T-helper 9 cell (primary cell): ENCODE measurements around the gene ZNF212.

Experiments used
- DNase-seq: peaks from one replicate; pipeline ENCODE4 v3.0.0-alpha.2; 2020
- total RNA-seq, 2 donors: gene quantifications; one replicate each; lab custom pipeline; 2026; lab: John Stamatoyannopoulos, UW

ZNF212 gene
- total RNA-seq = 6.5 to 22.9 reads per million in 2 donors

- DNase-seq = peak; percentile 80
Measured at GRCh38 chr7:149239345-149240143, at the start of gene ZNF212. Gene ZNF212, plus strand, starts transcription at chr7:149239651. Its CDS starts 128 bp downstream, at chr7:149239779.

- no peak for DNase-seq
Measured at GRCh38 chr7:149191851-149192250, 47.6 kb upstream of the ZNF212 start.

- DNase-seq = no peak
Measured at GRCh38 chr7:149194799-149195179, 44.7 kb upstream of the ZNF212 start.

GRCh38 chr7:149195180-149196150, 44.0 kb upstream of the ZNF212 start, which contains the start of gene ZNF282:
Gene ZNF282, plus strand, starts transcription at chr7:149195546. Its CDS starts 44 bp downstream, at chr7:149195590.
- peak; percentile 48 for DNase-seq

GRCh38 chr7:149196151-149196704, 43.2 kb upstream of the ZNF212 start:
- DNase-seq = no peak

GRCh38 chr7:149196705-149197171, 42.7 kb upstream of the ZNF212 start:
- no peak for DNase-seq

GRCh38 chr7:149197675-149198074, 41.8 kb upstream of the ZNF212 start:
- no peak for DNase-seq

GRCh38 chr7:149198161-149198816, 41.2 kb upstream of the ZNF212 start:
- no peak for DNase-seq

- DNase-seq = no peak
Measured at GRCh38 chr7:149199234-149199995, 40.0 kb upstream of the ZNF212 start.

- DNase-seq = no peak
Measured at GRCh38 chr7:149202831-149203231, 36.6 kb upstream of the ZNF212 start.

- DNase-seq = no peak
Measured at GRCh38 chr7:149205690-149206381, 33.6 kb upstream of the ZNF212 start.

- no peak for DNase-seq
Measured at GRCh38 chr7:149207324-149208035, 32.0 kb upstream of the ZNF212 start.

- DNase-seq = peak; percentile 41
Measured at GRCh38 chr7:149209518-149210269, 29.8 kb upstream of the ZNF212 start.

- DNase-seq = no peak
Measured at GRCh38 chr7:149210551-149210950, 28.9 kb upstream of the ZNF212 start.

GRCh38 chr7:149214020-149214720, 25.3 kb upstream of the ZNF212 start:
- no peak for DNase-seq

- DNase-seq = no peak
Measured at GRCh38 chr7:149216402-149216801, 23.0 kb upstream of the ZNF212 start.

GRCh38 chr7:149217570-149217969, 21.9 kb upstream of the ZNF212 start:
- no peak for DNase-seq

- DNase-seq = no peak
Measured at GRCh38 chr7:149218469-149219420, 20.7 kb upstream of the ZNF212 start.
